ENCODE data around the gene ASPSCR1.

- TF ChIP-seq OTX1 (CRISPR knock-in tag; IDR thresholded peaks at IDR 0.05), result no peak
- TF ChIP-seq, protein P1, sequence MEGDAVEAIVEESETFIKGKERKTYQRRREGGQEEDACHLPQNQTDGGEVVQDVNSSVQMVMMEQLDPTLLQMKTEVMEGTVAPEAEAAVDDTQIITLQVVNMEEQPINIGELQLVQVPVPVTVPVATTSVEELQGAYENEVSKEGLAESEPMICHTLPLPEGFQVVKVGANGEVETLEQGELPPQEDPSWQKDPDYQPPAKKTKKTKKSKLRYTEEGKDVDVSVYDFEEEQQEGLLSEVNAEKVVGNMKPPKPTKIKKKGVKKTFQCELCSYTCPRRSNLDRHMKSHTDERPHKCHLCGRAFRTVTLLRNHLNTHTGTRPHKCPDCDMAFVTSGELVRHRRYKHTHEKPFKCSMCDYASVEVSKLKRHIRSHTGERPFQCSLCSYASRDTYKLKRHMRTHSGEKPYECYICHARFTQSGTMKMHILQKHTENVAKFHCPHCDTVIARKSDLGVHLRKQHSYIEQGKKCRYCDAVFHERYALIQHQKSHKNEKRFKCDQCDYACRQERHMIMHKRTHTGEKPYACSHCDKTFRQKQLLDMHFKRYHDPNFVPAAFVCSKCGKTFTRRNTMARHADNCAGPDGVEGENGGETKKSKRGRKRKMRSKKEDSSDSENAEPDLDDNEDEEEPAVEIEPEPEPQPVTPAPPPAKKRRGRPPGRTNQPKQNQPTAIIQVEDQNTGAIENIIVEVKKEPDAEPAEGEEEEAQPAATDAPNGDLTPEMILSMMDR (IDR thresholded peaks at IDR 0.05 in 2 of 3, conservative IDR thresholded peaks at IDR 0.05 in 1 of 3; ENCODE audit: insufficient read depth in 2 of 3, low read depth in 1 of 3, low read length in 3 of 3), result no peak
- TF ChIP-seq ELF1 (tag; IDR thresholded peaks at IDR 0.05), result no peak
- TF ChIP-seq ZNF354B (CRISPR knock-in tag; IDR thresholded peaks at IDR 0.05), result no peak
- no peak for TF ChIP-seq ZNF778 (CRISPR knock-in tag; IDR thresholded peaks at IDR 0.05)
- no peak for TF ChIP-seq GTF2A2 (tag; IDR thresholded peaks at IDR 0.05)
- no peak for TF ChIP-seq ZNF274 (IDR thresholded peaks at IDR 0.05; ENCODE audit: borderline replicate concordance, low read depth, low read length)
- no peak for TF ChIP-seq ZNF77 (CRISPR knock-in tag; IDR thresholded peaks at IDR 0.05)
- TF ChIP-seq, protein P2, sequence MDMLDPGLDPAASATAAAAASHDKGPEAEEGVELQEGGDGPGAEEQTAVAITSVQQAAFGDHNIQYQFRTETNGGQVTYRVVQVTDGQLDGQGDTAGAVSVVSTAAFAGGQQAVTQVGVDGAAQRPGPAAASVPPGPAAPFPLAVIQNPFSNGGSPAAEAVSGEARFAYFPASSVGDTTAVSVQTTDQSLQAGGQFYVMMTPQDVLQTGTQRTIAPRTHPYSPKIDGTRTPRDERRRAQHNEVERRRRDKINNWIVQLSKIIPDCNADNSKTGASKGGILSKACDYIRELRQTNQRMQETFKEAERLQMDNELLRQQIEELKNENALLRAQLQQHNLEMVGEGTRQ (CRISPR knock-in tag; IDR thresholded peaks at IDR 0.05), result no peak
- no peak for TF ChIP-seq SAFB2 (IDR thresholded peaks at IDR 0.05; ENCODE audit: borderline replicate concordance, low read depth, low read length, severe bottlenecking)
- TF ChIP-seq, protein P3, sequence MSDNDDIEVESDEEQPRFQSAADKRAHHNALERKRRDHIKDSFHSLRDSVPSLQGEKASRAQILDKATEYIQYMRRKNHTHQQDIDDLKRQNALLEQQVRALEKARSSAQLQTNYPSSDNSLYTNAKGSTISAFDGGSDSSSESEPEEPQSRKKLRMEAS (CRISPR knock-in tag; IDR thresholded peaks at IDR 0.05), result no peak
- TF ChIP-seq CBFB (CRISPR knock-in tag; IDR thresholded peaks at IDR 0.05), result no peak
- no peak for TF ChIP-seq LARP7 (IDR thresholded peaks at IDR 0.05)
Measured at GRCh38 chr17:82006468-82007227, 29.2 kb downstream of the ASPSCR1 start.

Data from K562 (cell line).